Ishikawa (cell line): ENCODE data around the gene NTN1.

Experiments used
- CEBPB ChIP-seq: IDR thresholded peaks from 2 replicates; pipeline ENCODE4 v1.6.1; 2012
- CREB1 ChIP-seq: IDR thresholded peaks from 2 replicates; pipeline ENCODE4 v1.6.1; 2012; ENCODE audit warnings: low read depth
- EGR1 ChIP-seq: IDR thresholded peaks from 2 replicates; pipeline ENCODE4 v1.6.1; 2012
- EP300 ChIP-seq: IDR thresholded peaks from 2 replicates; pipeline ENCODE4 v1.6.1; 2012; ENCODE audit warnings: borderline replicate concordance
- MAX ChIP-seq: IDR thresholded peaks from 2 replicates; pipeline ENCODE4 v1.6.1; 2012
- REST ChIP-seq: IDR thresholded peaks from 2 replicates; pipeline ENCODE4 v1.6.1; 2012; ENCODE audit warnings: low read depth, mild to moderate bottlenecking
- YY1 ChIP-seq: IDR thresholded peaks from 2 replicates; pipeline ENCODE4 v1.6.1; 2012; ENCODE audit warnings: low read depth

GRCh38 chr17:9226794-9227135 lies 205.5 kb downstream of the NTN1 start:
- no peak for TF ChIP-seq MAX
- TF ChIP-seq EP300 = no peak
- no peak for TF ChIP-seq EGR1
- TF ChIP-seq REST = no peak
- TF ChIP-seq CEBPB = no peak
- TF ChIP-seq CREB1 = no peak
- no peak for TF ChIP-seq YY1
